KOPT-K1 (cell line): ENCODE measurements around the gene NT5DC3.

Experiments used
- H3K27ac ChIP-seq: fragments of 200-600 bp; sonication (generic); 2 replicates; pipeline ENCODE4 v1.5.1; 2016; ENCODE audit warnings: antibody characterized with exemption, mild to moderate bottlenecking, low read depth, low read length; ENCODE audit not compliant: poor library complexity, severe bottlenecking
- H3K36me3 ChIP-seq: fragments of 200-600 bp; sonication (generic); 2 replicates; pipeline ENCODE4 v1.5.1; 2017; ENCODE audit warnings: antibody characterized with exemption, mild to moderate bottlenecking, low read length, moderate library complexity; ENCODE audit not compliant: insufficient read depth
- H3K9me3 ChIP-seq: fragments of 200-600 bp; sonication (generic); 2 replicates; pipeline ENCODE4 v1.5.1; 2017; ENCODE audit warnings: antibody characterized with exemption, low read length, mild to moderate bottlenecking; ENCODE audit not compliant: insufficient read depth, poor library complexity, severe bottlenecking

Gene NT5DC3

DNA sequence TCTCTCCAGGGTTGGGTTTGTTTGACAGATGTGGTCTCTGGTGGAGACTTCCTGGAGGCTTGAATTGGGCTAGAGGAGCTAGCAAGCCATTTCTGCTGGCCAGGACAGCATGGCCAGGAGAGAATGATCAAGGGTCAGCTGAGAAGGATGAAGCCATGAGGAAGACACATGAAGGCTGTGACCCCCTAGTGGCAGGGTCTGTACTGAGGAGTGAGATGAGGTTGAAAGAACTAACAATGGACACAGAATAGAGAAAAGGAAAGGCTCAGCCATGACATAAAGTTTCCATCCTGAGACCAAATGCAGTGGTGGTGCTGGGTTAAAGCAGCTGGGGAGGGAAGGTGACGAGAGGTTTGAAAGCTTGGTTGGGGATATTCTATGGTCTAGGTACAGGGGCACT, 89.9 kb downstream of the NT5DC3 start:
- Histone ChIP-seq H3K36me3 (no peaks in the 10 kb centered on the region), H3K9me3 (no peaks in the 10 kb centered on the region), H3K27ac (no peak overlapping the region)

DNA sequence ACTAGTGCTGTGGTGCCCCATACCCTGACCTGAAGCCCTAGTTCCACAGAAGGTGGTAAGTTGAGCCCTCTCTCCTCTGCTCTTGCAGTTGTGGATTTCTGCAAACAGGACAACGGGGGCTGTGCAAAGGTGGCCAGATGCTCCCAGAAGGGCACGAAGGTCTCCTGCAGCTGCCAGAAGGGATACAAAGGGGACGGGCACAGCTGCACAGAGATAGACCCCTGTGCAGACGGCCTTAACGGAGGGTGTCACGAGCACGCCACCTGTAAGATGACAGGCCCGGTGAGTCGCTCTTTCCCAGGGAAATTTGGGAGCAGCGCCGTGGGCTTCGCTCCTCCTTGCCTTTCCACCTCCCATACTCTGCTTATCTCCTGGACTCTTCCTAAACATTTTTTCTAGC, 92.2 kb downstream of the NT5DC3 start:
- H3K27ac ChIP-seq: no peak overlapping the region
- H3K9me3 ChIP-seq: no peaks in the 10 kb centered on the region
- no peaks in the 10 kb centered on the region for H3K36me3 ChIP-seq

DNA sequence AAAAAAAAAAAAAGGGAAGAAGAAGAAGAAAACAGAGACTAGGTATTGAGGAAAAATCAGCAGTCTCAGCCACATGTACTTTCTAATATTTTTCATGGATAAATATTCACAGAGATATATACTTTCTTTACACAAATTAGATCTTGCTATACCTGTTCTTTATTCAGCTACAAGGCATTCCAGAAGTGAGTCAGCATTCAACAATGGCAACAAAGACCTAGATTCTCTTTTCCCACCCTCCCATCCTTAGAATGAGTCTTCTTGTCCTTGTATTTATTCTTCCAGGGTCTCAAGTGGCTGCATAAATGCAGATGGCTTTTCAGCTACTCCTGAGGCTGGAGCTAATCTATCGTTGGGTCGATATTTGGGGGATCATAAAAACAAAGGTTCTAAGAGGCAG, 93.0 kb downstream of the NT5DC3 start:
- H3K36me3 ChIP-seq: no peaks in the 10 kb centered on the region
- H3K27ac ChIP-seq: no peak overlapping the region
- H3K9me3 ChIP-seq: no peaks in the 10 kb centered on the region

DNA sequence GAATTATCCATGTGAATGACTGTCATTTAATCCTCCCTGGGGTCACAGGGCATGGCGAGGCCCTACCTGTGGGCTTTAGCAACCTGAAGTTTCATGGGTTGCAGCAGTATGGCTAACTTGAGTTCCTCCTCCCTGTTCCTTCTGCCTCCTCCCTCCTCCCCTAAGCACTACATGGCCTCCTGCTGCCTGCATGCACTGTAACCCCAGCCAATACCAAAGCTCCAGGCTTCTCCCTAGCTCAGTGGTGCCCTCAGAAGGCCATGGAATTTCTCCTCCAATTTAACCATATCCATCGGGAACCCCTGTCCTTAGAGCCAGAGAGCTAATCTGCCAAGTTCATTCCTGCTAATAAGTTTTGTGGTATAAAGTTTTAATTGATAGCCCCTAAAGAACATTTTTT, 95.1 kb downstream of the NT5DC3 start:
- H3K36me3 ChIP-seq: no peaks in the 10 kb centered on the region
- H3K27ac ChIP-seq: no peak overlapping the region

GRCh38 chr12:103743788-103744187, 97.2 kb downstream of the NT5DC3 start:
- no peaks in the 10 kb centered on the region for H3K36me3 ChIP-seq
- no peaks in the 10 kb centered on the region for H3K9me3 ChIP-seq
- no peak overlapping the region for H3K27ac ChIP-seq

More for the DNA sequence above, 95.1 kb downstream of the NT5DC3 start:
- H3K9me3 ChIP-seq: no peaks in the 10 kb centered on the region

GRCh38 chr12:103742349-103742932, 98.6 kb downstream of the NT5DC3 start:
- Histone ChIP-seq H3K27ac (no peak overlapping the region), H3K36me3 (no peaks in the 10 kb centered on the region), H3K9me3 (no peaks in the 10 kb centered on the region)

DNA sequence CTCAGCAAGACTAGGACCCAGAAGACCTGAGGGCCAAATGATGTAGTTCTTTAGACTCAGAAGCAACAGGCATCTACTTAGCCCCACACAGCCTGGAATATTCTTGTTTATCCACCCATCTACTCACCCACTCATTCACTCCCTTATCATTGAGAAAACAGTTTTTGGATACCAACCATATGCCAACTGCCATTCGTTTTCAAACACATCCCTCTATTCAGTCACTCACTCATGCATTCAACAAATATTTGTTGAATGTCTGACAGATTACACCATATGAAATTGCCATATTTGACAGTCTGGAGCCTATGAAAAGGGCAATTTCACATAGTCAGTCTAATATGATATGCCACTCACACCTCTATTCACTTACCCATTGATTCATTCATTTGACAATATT, 103.2 kb downstream of the NT5DC3 start:
- no peaks in the 10 kb centered on the region for H3K36me3 ChIP-seq
- no peaks in the 10 kb centered on the region for H3K9me3 ChIP-seq
- H3K27ac ChIP-seq: no peak overlapping the region

DNA sequence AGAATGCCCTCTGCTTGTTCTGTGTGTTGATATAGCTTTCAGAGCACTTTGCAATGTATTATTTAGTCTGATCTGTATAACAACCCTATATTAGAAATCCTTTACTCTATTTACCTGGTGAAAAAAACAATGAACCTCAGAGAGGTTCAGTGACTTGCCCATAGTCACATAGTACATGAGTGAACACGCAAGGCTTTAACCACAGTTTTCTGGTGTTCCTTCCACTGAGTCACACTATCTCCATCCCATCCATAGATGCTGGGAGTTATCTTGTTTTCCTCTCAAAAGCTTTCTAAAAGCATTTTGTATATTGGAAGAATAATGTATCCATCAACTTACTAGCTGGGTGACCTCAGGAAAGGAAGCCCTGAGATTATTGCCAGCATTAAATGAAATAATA, 104.5 kb downstream of the NT5DC3 start:
- Histone ChIP-seq H3K27ac (no peak overlapping the region), H3K36me3 (no peaks in the 10 kb centered on the region), H3K9me3 (peaks cover 3% of the 10 kb centered on the region)

DNA sequence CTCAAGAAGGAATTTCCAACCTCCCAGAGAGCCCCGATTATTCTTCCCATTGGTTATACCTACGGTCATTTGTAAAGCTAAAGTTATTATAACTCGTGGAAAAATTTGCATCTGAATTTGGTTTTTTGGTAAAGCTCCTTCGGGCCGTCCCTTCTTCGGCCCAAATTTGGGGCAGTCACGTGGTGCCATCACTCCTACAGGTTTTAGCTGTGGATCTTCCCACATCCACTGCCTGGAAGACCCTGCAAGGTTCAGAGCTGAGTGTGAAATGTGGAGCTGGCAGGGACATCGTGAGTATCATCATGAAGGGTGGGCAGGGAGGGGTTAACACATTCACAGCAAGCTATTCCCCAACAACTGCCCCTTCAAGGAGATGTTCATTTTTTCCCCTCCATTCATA, 105.7 kb downstream of the NT5DC3 start:
- Histone ChIP-seq H3K9me3 (peaks cover 13% of the 10 kb centered on the region), H3K36me3 (no peaks in the 10 kb centered on the region), H3K27ac (no peak overlapping the region)

GRCh38 chr12:103734863-103735262, 106.2 kb downstream of the NT5DC3 start:
- peaks cover 13% of the 10 kb centered on the region for H3K9me3 ChIP-seq
- no peak overlapping the region for H3K27ac ChIP-seq
- H3K36me3 ChIP-seq: no peaks in the 10 kb centered on the region

GRCh38 chr12:103731539-103731938, 109.5 kb downstream of the NT5DC3 start:
- H3K9me3 ChIP-seq: peaks cover 13% of the 10 kb centered on the region
- H3K27ac ChIP-seq: no peak overlapping the region
- H3K36me3 ChIP-seq: no peaks in the 10 kb centered on the region

GRCh38 chr12:103729499-103729898, 111.5 kb downstream of the NT5DC3 start:
- H3K27ac ChIP-seq: no peak overlapping the region
- H3K36me3 ChIP-seq: no peaks in the 10 kb centered on the region
- peaks cover 16% of the 10 kb centered on the region for H3K9me3 ChIP-seq

DNA sequence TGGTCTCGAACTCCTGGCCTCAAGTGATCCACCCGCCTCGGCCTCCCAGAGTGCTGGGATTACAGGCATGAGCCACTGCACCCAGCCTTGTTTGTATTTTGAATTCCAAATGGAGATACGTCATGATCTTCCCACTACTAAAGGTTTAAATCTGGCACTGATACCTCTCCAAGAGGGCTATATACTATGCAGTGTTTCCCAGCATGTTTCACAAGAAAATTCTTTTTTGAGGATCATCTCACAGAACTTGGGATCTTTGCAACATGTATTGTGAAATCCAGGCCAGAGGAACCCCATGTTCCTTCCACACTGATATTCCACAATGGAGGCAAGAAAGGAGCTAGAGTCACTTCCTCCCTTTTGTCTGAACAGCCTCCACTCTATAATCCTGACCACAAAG, 112.7 kb downstream of the NT5DC3 start:
- H3K9me3 ChIP-seq: peaks cover 16% of the 10 kb centered on the region
- no peak overlapping the region for H3K27ac ChIP-seq
- no peaks in the 10 kb centered on the region for H3K36me3 ChIP-seq

GRCh38 chr12:103727638-103728037, 113.4 kb downstream of the NT5DC3 start:
- H3K9me3 ChIP-seq: peaks cover 16% of the 10 kb centered on the region
- H3K36me3 ChIP-seq: no peaks in the 10 kb centered on the region

DNA sequence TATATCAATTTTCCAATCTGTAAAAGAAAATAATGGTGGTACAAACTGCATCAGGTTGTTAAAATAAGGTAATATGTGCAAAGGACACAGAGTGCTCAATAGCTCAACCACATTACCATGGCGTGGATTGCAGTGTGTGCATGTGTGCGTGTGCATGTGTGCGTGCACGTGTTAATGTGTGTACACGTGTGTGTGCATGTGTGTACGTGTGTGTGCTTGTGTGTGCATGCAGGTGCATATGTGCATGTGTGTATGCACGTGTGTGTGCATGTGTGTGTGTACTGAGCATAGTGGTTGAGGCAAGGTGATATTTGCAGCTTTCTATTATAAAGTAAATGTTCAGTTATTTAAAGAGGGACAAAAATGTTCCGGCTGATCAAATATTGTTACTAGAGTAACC, 115.6 kb downstream of the NT5DC3 start:
- Histone ChIP-seq H3K36me3 (no peaks in the 10 kb centered on the region), H3K9me3 (peaks cover 3% of the 10 kb centered on the region), H3K27ac (no peak overlapping the region)

More at GRCh38 chr12:103727638-103728037, 113.4 kb downstream of the NT5DC3 start:
- no peak overlapping the region for H3K27ac ChIP-seq
